Islet of Langerhans (tissue), 1 donor: ENCODE data around the gene ARHGAP4.

Experiments
- FAIRE-seq: peaks from one replicate; lab custom pipeline; 2011; peaks lifted over from hg19 to GRCh38; lab: Jason Lieb, UNC

The ARHGAP4 gene

GRCh38 chrX:153963546-153963945, 37.5 kb upstream of the ARHGAP4 start:
- FAIRE-seq: no peak

GRCh38 chrX:153961292-153961691, 35.2 kb upstream of the ARHGAP4 start:
- FAIRE-seq: no peak

GRCh38 chrX:153960786-153961185, 34.7 kb upstream of the ARHGAP4 start:
- no peak for FAIRE-seq

- no peak for FAIRE-seq
Measured at GRCh38 chrX:153960077-153960476, 34.0 kb upstream of the ARHGAP4 start.

- no peak for FAIRE-seq
Measured at GRCh38 chrX:153959649-153960048, 33.6 kb upstream of the ARHGAP4 start.

- no peak for FAIRE-seq
Measured at GRCh38 chrX:153958605-153959004, 32.5 kb upstream of the ARHGAP4 start.

GRCh38 chrX:153957224-153957623, 31.2 kb upstream of the ARHGAP4 start:
- no peak for FAIRE-seq

- FAIRE-seq: no peak
Measured at GRCh38 chrX:153956044-153956907, 30.2 kb upstream of the ARHGAP4 start.

GRCh38 chrX:153955228-153955732, 29.2 kb upstream of the ARHGAP4 start:
- FAIRE-seq: no peak

GRCh38 chrX:153954558-153955227, 28.6 kb upstream of the ARHGAP4 start:
- FAIRE-seq: no peak

GRCh38 chrX:153953892-153954557, 28.0 kb upstream of the ARHGAP4 start:
- no peak for FAIRE-seq

- FAIRE-seq: no peak
Measured at GRCh38 chrX:153953342-153953830, 27.3 kb upstream of the ARHGAP4 start.

- no peak for FAIRE-seq
Measured at GRCh38 chrX:153952373-153953026, 26.4 kb upstream of the ARHGAP4 start.

GRCh38 chrX:153951683-153952372, 25.8 kb upstream of the ARHGAP4 start:
- no peak for FAIRE-seq

- no peak for FAIRE-seq
Measured at GRCh38 chrX:153950127-153950526, 24.1 kb upstream of the ARHGAP4 start.

GRCh38 chrX:153948847-153949805, 23.1 kb upstream of the ARHGAP4 start:
- no peak for FAIRE-seq

GRCh38 chrX:153948002-153948466, 22.0 kb upstream of the ARHGAP4 start:
- FAIRE-seq: no peak

- FAIRE-seq: peak; percentile 90
Measured at GRCh38 chrX:153947009-153947769, 21.1 kb upstream of the ARHGAP4 start.
